Activated naive CD8-positive, alpha-beta T cell treated with anti-CD3 and anti-CD28 coated beads, Interleukin-2, amount 50 U/mL, for 16 hours (primary cell): ENCODE results near the gene DNAJB9.

ENCODE experiments used
- DNase-seq: peaks from one replicate; pipeline ENCODE4 v3.0.0-alpha.2; 2020; ENCODE audit warnings: low read depth, low spot score

Gene DNAJB9

GRCh38 chr7:108568801-108569380, 783 bp upstream of the DNAJB9 start:
- DNase-seq: no peak

- DNase-seq: no peak
These were observed 577 bp downstream of the DNAJB9 start for GRCh38 chr7:108570146-108570755.

GRCh38 chr7:108572480-108572879, 2.8 kb downstream of the DNAJB9 start:
- DNase-seq: no peak

GRCh38 chr7:108575156-108575555, 5.5 kb downstream of the DNAJB9 start:
- DNase-seq: no peak

- no peak for DNase-seq
These were observed 6.4 kb downstream of the DNAJB9 start for GRCh38 chr7:108576116-108576515.

- DNase-seq: no peak
These were observed 9.3 kb downstream of the DNAJB9 start for GRCh38 chr7:108578937-108579336.

GRCh38 chr7:108580298-108580697, 10.6 kb downstream of the DNAJB9 start:
- no peak for DNase-seq

GRCh38 chr7:108581655-108582491, 12.2 kb downstream of the DNAJB9 start:
- DNase-seq: no peak

- no peak for DNase-seq
These were observed 14.5 kb downstream of the DNAJB9 start for GRCh38 chr7:108584211-108584610.

- no peak for DNase-seq
These were observed 16.2 kb downstream of the DNAJB9 start for GRCh38 chr7:108585843-108586242.

GRCh38 chr7:108586274-108586710, 16.6 kb downstream of the DNAJB9 start:
- DNase-seq: no peak

- no peak for DNase-seq
These were observed 19.5 kb downstream of the DNAJB9 start for GRCh38 chr7:108589199-108589598.

GRCh38 chr7:108589874-108590273, 20.2 kb downstream of the DNAJB9 start:
- DNase-seq: no peak

GRCh38 chr7:108590606-108591005, 20.9 kb downstream of the DNAJB9 start:
- no peak for DNase-seq

- no peak for DNase-seq
These were observed 23.1 kb downstream of the DNAJB9 start for GRCh38 chr7:108592646-108593201.

- DNase-seq: no peak
These were observed 26.9 kb downstream of the DNAJB9 start for GRCh38 chr7:108596560-108596959.

- DNase-seq: no peak
These were observed 28.5 kb downstream of the DNAJB9 start for GRCh38 chr7:108598153-108598552.

GRCh38 chr7:108598914-108599580, 29.4 kb downstream of the DNAJB9 start:
- no peak for DNase-seq

GRCh38 chr7:108600399-108600798, 30.7 kb downstream of the DNAJB9 start:
- no peak for DNase-seq

- DNase-seq: no peak
These were observed 34.1 kb downstream of the DNAJB9 start for GRCh38 chr7:108603656-108604306.

- no peak for DNase-seq
These were observed 34.8 kb downstream of the DNAJB9 start for GRCh38 chr7:108604307-108605077.
